ENCODE measurements around the gene FAM193B. TPM values are rescaled to one million over a fixed set of nuclear protein-coding genes. Genes with fewer than 3 reads are reported as not detected.

FAM193B gene
- total RNA-seq, 6 experiments from 2014 or later: 22.1 to 55.4 (median 39.2) TPM

DNA sequence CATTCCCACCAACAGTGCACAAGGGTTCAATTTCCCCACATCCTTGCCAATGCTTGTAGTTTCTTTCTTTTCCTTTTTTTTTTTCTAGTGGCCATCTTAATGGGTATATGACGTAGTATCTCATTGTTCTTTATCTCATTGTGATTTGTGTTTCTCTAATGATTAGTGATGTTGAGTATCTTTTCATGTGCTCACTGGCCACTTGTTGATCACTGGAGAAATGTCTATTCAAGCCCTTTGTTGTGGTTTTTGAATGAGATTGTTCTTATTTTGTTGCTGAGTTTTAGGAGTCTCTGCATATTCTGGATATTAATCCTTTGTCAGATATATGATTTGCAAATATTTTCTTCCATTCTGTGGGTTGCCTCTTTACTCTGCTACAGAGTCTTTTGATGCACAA is 36.0 kb upstream of the FAM193B start:
- DNase-seq: no peak
- peaks cover 0 to 9% (median 5%) of the 10 kb centered on the region in 4 donors for H3K4me1 ChIP-seq
- no peak for ATAC-seq
- intact Hi-C loops (cut with DNase I): no loop called here
- TF ChIP-seq, protein P1, sequence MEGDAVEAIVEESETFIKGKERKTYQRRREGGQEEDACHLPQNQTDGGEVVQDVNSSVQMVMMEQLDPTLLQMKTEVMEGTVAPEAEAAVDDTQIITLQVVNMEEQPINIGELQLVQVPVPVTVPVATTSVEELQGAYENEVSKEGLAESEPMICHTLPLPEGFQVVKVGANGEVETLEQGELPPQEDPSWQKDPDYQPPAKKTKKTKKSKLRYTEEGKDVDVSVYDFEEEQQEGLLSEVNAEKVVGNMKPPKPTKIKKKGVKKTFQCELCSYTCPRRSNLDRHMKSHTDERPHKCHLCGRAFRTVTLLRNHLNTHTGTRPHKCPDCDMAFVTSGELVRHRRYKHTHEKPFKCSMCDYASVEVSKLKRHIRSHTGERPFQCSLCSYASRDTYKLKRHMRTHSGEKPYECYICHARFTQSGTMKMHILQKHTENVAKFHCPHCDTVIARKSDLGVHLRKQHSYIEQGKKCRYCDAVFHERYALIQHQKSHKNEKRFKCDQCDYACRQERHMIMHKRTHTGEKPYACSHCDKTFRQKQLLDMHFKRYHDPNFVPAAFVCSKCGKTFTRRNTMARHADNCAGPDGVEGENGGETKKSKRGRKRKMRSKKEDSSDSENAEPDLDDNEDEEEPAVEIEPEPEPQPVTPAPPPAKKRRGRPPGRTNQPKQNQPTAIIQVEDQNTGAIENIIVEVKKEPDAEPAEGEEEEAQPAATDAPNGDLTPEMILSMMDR (IDR thresholded peaks at IDR 0.05): no peak
- no peak for TF ChIP-seq POLR2A (IDR thresholded peaks at IDR 0.05)
- peaks cover 0 to 22% (median 12%) of the 10 kb centered on the region in 4 donors for H3K36me3 ChIP-seq
- H3K4me3 ChIP-seq: no peak overlapping the region
- H3K9me3 ChIP-seq: no peaks in the 10 kb centered on the region
- H3K27ac ChIP-seq: no peak overlapping the region
- WGBS (ENCODE audit: insufficient coverage, low coverage, low lambda C conversion rate, missing lambda C conversion rate): 89% methylated on average over 1 of the region's 1 CpG
- no peaks in the 10 kb centered on the region for H3K27me3 ChIP-seq

DNA sequence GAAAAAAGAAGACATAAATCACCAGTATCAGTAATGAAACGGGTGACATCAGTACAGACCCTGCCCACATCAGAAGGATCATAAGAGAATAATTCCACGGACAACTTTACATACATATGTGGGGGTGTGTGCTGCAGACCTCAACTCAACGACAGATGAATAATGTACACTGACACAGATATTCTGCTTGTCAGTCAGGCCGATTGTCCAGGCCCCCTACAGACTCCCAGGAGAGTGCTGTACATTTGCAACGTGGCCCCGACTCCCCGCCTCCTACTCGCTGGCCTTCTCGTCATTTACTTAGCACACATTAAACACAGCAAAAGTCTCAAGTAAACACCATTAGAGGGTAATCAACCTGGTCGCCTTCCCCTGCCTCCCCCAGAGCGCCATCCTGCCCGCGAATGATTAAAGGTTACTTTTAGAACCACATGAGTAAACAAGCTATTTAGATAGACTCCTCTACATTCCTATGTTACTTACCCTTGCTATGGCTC is 34.1 kb upstream of the FAM193B start:
- H3K4me1 ChIP-seq: peaks cover 0 to 8% (median 5%) of the 10 kb centered on the region in 4 donors
- peaks cover 0 to 3% (median 0%) of the 10 kb centered on the region in 4 donors for H3K36me3 ChIP-seq
- DNase-seq: no peak
- no peak overlapping the region for H3K27ac ChIP-seq
- no peaks in the 10 kb centered on the region for H3K27me3 ChIP-seq
- H3K9me3 ChIP-seq: no peaks in the 10 kb centered on the region
- ATAC-seq: no peak
- 27% methylated on average over 12 of the region's 13 CpGs for WGBS (ENCODE audit: insufficient coverage, low coverage, low lambda C conversion rate, missing lambda C conversion rate)
- intact Hi-C loops (cut with DNase I): no loop called here
- no peak overlapping the region for H3K4me3 ChIP-seq
- no peak for TF ChIP-seq POLR2A (IDR thresholded peaks at IDR 0.05)
- TF ChIP-seq, protein P1 (IDR thresholded peaks at IDR 0.05): no peak

DNA sequence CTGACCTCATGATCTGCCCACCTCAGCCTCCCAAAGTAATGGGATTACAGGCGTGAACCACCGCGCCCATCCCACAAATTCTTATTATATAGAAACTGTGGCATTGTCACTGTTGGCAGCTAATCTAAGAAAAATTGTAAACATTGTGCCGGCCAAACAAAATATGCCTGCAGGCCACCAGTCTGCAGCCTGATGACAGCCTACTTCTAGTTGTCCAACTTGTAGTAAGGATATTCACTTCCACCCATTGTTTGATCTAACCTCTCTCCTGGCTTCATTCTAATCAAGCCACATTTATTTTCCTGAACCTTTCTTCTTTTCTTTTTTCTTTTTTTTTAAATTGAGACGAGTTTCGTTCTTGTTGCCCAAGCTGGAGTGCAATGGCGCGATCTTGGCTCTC is 24.0 kb upstream of the FAM193B start:
- DNase-seq (no peak), ATAC-seq (no peak)
- no peaks in the 10 kb centered on the region for H3K36me3 ChIP-seq
- H3K27me3 ChIP-seq: no peaks in the 10 kb centered on the region
- TF ChIP-seq POLR2A (IDR thresholded peaks at IDR 0.05): no peak
- TF ChIP-seq, protein P1 (IDR thresholded peaks at IDR 0.05): no peak
- no peak overlapping the region for H3K4me3 ChIP-seq
- no peaks in the 10 kb centered on the region for H3K4me1 ChIP-seq
- no peak overlapping the region for H3K27ac ChIP-seq
- WGBS (ENCODE audit: insufficient coverage, low coverage, low lambda C conversion rate, missing lambda C conversion rate): 62% methylated on average over 2 of the region's 8 CpGs
- intact Hi-C loops (cut with DNase I): no loop called here
- H3K9me3 ChIP-seq: no peaks in the 10 kb centered on the region

DNA sequence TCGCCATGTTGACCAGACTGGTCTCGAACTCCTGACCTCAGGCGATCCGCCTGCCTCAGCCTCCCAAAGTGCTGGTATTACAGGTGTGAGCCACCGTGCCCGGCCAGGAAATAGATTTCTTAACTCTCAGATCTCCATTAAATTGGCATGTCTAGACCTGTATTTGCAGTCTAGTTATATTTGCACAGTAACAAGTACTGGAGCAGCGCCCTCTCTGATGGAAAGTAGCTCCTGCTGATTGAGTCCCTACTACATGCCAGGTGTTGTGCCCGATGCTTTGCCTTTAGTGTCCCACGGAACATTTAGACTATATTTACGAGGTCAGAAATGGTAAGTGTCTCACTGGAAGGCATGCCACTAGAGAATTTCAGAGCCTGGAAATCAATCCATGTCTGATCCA is 21.8 kb upstream of the FAM193B start:
- Histone ChIP-seq H3K36me3 (no peaks in the 10 kb centered on the region), H3K27me3 (no peaks in the 10 kb centered on the region), H3K4me1 (no peaks in the 10 kb centered on the region), H3K4me3 (no peak overlapping the region), H3K9me3 (no peaks in the 10 kb centered on the region), H3K27ac (no peak overlapping the region)
- ATAC-seq (no peak), DNase-seq (no peak)
- no peak for TF ChIP-seq POLR2A (IDR thresholded peaks at IDR 0.05)
- TF ChIP-seq, protein P1 (IDR thresholded peaks at IDR 0.05): no peak
- WGBS (ENCODE audit: insufficient coverage, low coverage, low lambda C conversion rate, missing lambda C conversion rate): 51% methylated on average over 6 of the region's 10 CpGs
- intact Hi-C loops (cut with DNase I): no loop called here

DNA sequence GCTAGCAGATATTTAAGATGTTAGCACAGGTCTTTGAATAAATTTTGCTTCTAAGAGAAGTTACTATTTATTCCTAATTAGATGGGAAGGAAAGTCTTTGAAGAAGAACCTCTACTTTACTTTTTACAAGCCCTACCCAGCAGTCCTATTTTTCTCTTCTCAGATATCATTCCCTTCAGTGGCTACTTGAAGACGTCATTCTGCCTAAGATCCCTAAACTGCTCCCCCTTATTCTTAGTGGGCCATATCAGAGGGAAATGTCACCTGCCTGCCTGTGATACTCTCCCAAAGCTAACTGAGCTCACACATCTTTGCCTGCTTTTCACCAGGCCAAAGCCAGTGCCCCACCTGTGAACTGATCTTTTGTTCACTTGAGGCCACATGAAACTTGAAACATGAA is 21.1 kb upstream of the FAM193B start:
- TF ChIP-seq POLR2A (IDR thresholded peaks at IDR 0.05): no peak
- TF ChIP-seq, protein P1 (IDR thresholded peaks at IDR 0.05): no peak
- WGBS (ENCODE audit: insufficient coverage, low coverage, low lambda C conversion rate, missing lambda C conversion rate): 40% methylated on average over 1 of the region's 1 CpG
- intact Hi-C loops (cut with DNase I): no loop called here
- Histone ChIP-seq H3K9me3 (no peaks in the 10 kb centered on the region), H3K27ac (no peak overlapping the region), H3K36me3 (no peaks in the 10 kb centered on the region), H3K4me3 (no peak overlapping the region), H3K4me1 (no peaks in the 10 kb centered on the region), H3K27me3 (no peaks in the 10 kb centered on the region)
- no peak for ATAC-seq
- DNase-seq: no peak

All from right lobe of liver (tissue), 6 donors.